Loucy (cell line): ENCODE measurements around the gene MED8.

ENCODE experiments used
- H2AFZ ChIP-seq: fragments of 200-600 bp; sonication (generic); 2 replicates; pipeline ENCODE4 v1.6.0; 2016; ENCODE audit warnings: antibody characterized with exemption, mild to moderate bottlenecking, low read length, moderate library complexity
- H3F3A ChIP-seq: fragments of 200-600 bp; 2 replicates; pipeline ENCODE4 v1.6.0; 2016; ENCODE audit warnings: antibody characterized with exemption, low read depth, mild to moderate bottlenecking
- H3K27me3 ChIP-seq: fragments of 200-600 bp; sonication (generic); 2 replicates; pipeline ENCODE4 v1.6.1; 2014; ENCODE audit warnings: low read length, mild to moderate bottlenecking; ENCODE audit not compliant: insufficient read depth, poor library complexity, severe bottlenecking
- H3K36me3 ChIP-seq: fragments of 200-600 bp; sonication (generic); 2 replicates; pipeline ENCODE4 v1.6.1; 2016; ENCODE audit warnings: low read length; ENCODE audit not compliant: insufficient read depth
- H3K4me1 ChIP-seq: fragments of 200-600 bp; sonication (generic); 2 replicates; pipeline ENCODE4 v1.5.1; 2014; ENCODE audit warnings: low read length, mild to moderate bottlenecking; ENCODE audit not compliant: insufficient read depth, poor library complexity, severe bottlenecking
- H3K4me2 ChIP-seq: fragments of 200-600 bp; sonication (generic); 2 replicates; pipeline ENCODE4 v1.6.0; 2014; ENCODE audit warnings: antibody characterized with exemption, low read length, low read depth, mild to moderate bottlenecking; ENCODE audit not compliant: poor library complexity, severe bottlenecking
- H3K4me3 ChIP-seq: fragments of 200-600 bp; sonication (generic); 2 replicates; pipeline ENCODE4 v1.5.1; 2014; ENCODE audit warnings: low read length, mild to moderate bottlenecking, mixed read lengths; ENCODE audit not compliant: poor library complexity, severe bottlenecking
- H3K79me2 ChIP-seq: fragments of 200-600 bp; sonication (generic); 2 replicates; pipeline ENCODE4 v1.6.1; 2014; ENCODE audit warnings: low read length; ENCODE audit not compliant: insufficient read depth
- H3K9ac ChIP-seq: fragments of 200-600 bp; sonication (generic); 2 replicates; pipeline ENCODE4 v1.6.0; 2014; ENCODE audit warnings: mild to moderate bottlenecking, low read depth, low read length, moderate library complexity; ENCODE audit not compliant: poor library complexity, severe bottlenecking
- H3K9me2 ChIP-seq: fragments of 200-600 bp; sonication (generic); replicated peaks from 2 replicates; pipeline ENCODE4 v1.6.1; 2016; ENCODE audit warnings: low read depth, low read length, mixed read lengths
- H3K9me3 ChIP-seq: fragments of 200-600 bp; sonication (generic); 2 replicates; pipeline ENCODE4 v1.6.1; 2014; ENCODE audit warnings: mild to moderate bottlenecking, antibody characterized with exemption, low read length, low read depth; ENCODE audit not compliant: insufficient read depth
- H4K20me1 ChIP-seq: fragments of 200-600 bp; sonication (generic); 2 replicates; pipeline ENCODE4 v1.6.0; 2014; ENCODE audit warnings: antibody characterized with exemption, low read length, mild to moderate bottlenecking; ENCODE audit not compliant: insufficient read depth, poor library complexity, severe bottlenecking
- EZH2phosphoT487 ChIP-seq: fragments of 200-600 bp; IDR thresholded peaks from 2 replicates; pipeline ENCODE4 v1.6.1; 2018; ENCODE audit warnings: antibody characterized with exemption, mild to moderate bottlenecking, moderate library complexity, borderline replicate concordance
- TF ChIP-seq, protein P1 (sequence below): fragments of 200-600 bp; sonication (generic); conservative IDR thresholded peaks from 2 replicates; pipeline ENCODE4 v1.5.1; 2014; ENCODE audit warnings: mild to moderate bottlenecking, antibody characterized with exemption, low read length

Gene MED8

GRCh38 chr1:43368646-43369020 is 21.0 kb downstream of the MED8 start:
- Histone ChIP-seq H3F3A (0 out of 2 replicates have a peak, but pooled peaks cover 2% of the 10 kb centered on the region), H2AFZ (peak overlapping the region; percentile 85)
- TF ChIP-seq, protein P1, sequence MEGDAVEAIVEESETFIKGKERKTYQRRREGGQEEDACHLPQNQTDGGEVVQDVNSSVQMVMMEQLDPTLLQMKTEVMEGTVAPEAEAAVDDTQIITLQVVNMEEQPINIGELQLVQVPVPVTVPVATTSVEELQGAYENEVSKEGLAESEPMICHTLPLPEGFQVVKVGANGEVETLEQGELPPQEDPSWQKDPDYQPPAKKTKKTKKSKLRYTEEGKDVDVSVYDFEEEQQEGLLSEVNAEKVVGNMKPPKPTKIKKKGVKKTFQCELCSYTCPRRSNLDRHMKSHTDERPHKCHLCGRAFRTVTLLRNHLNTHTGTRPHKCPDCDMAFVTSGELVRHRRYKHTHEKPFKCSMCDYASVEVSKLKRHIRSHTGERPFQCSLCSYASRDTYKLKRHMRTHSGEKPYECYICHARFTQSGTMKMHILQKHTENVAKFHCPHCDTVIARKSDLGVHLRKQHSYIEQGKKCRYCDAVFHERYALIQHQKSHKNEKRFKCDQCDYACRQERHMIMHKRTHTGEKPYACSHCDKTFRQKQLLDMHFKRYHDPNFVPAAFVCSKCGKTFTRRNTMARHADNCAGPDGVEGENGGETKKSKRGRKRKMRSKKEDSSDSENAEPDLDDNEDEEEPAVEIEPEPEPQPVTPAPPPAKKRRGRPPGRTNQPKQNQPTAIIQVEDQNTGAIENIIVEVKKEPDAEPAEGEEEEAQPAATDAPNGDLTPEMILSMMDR = no peak
- no peak for TF ChIP-seq EZH2phosphoT487

DNA sequence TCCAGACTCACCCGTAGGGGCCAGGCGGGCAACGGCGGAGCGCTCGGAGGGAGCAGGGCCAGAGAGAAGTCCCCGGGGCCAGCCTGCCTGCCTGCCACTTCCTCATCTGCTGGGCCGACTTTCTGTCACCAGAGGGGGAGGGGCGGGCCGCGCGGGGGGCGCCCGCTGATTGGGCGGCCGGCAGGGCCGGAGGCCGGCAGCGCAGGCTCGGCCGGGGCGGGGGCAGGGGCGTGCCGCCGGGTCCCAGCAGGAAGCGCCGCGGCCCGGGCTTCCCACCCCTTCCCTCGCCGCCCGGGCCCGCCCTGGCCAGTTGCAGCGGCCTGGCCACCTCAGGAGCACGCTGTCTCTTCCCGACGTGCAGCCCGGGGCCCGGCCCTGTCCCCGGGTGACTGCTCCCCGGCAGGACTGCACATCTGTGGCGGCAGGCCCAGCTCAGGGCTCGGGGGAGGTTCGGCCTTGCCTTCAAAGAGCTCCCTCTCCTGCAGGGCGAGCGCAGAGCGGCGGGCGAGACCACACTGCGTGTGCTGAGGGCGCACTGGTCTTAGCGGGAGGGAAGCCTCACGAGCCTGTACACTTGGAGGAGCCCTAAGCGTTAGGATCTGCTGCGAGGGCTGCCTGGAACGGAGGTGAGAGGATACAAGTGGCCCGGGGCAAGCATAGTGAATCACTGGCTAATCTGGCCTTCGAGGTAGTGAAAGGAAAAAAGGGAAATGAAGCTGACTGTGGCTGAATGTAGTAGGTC is 21.5 kb downstream of the MED8 start, which contains the start of gene ELOVL1:
TSS of gene ELOVL1 (minus strand) at position 108 of the 742 bp plus-strand sequence. CDS start 2,402 bp downstream, outside the sequence.
- 0 out of 2 replicates have a peak, but pooled peaks cover 2% of the 10 kb centered on the region for H3F3A ChIP-seq
- peak within 1 kb of the TSS; percentile 99 for H3K4me2 ChIP-seq
- no peaks in the 10 kb centered on the region for H3K9me3 ChIP-seq
- H3K4me3 ChIP-seq = peak within 1 kb of the TSS; percentile 95
- no peaks in the 10 kb centered on the region for H3K9me2 ChIP-seq
- H3K27me3 ChIP-seq = no peaks in the 10 kb centered on the region
- H2AFZ ChIP-seq = peak within 1 kb of the TSS; percentile 85
- peak within 1 kb of the TSS; percentile 92 for H3K9ac ChIP-seq
- no peak for TF ChIP-seq EZH2phosphoT487
- TF ChIP-seq, protein P1 = peak; percentile 40
- peaks cover 23% of the 10 kb centered on the region for H3K4me1 ChIP-seq
- peaks cover 16% of the 10 kb centered on the region; the same call in 1 of the 2 replicates for H3K36me3 ChIP-seq
- peaks cover 20% of the 10 kb centered on the region for H4K20me1 ChIP-seq
- peaks cover 41% of the 10 kb centered on the region for H3K79me2 ChIP-seq

More at GRCh38 chr1:43368646-43369020, 21.0 kb downstream of the MED8 start:
- H3K9ac ChIP-seq = peak overlapping the region; percentile 92
- H3K79me2 ChIP-seq = peaks cover 41% of the 10 kb centered on the region
- peak overlapping the region; percentile 99 for H3K4me2 ChIP-seq
- no peaks in the 10 kb centered on the region for H3K9me3 ChIP-seq
- H3K9me2 ChIP-seq = no peaks in the 10 kb centered on the region
- H3K4me1 ChIP-seq = peaks cover 23% of the 10 kb centered on the region
- H3K36me3 ChIP-seq = peaks cover 11% of the 10 kb centered on the region; the same call in 1 of the 2 replicates
- peaks cover 20% of the 10 kb centered on the region for H4K20me1 ChIP-seq
- peak overlapping the region; percentile 95 for H3K4me3 ChIP-seq
- H3K27me3 ChIP-seq = no peaks in the 10 kb centered on the region

DNA sequence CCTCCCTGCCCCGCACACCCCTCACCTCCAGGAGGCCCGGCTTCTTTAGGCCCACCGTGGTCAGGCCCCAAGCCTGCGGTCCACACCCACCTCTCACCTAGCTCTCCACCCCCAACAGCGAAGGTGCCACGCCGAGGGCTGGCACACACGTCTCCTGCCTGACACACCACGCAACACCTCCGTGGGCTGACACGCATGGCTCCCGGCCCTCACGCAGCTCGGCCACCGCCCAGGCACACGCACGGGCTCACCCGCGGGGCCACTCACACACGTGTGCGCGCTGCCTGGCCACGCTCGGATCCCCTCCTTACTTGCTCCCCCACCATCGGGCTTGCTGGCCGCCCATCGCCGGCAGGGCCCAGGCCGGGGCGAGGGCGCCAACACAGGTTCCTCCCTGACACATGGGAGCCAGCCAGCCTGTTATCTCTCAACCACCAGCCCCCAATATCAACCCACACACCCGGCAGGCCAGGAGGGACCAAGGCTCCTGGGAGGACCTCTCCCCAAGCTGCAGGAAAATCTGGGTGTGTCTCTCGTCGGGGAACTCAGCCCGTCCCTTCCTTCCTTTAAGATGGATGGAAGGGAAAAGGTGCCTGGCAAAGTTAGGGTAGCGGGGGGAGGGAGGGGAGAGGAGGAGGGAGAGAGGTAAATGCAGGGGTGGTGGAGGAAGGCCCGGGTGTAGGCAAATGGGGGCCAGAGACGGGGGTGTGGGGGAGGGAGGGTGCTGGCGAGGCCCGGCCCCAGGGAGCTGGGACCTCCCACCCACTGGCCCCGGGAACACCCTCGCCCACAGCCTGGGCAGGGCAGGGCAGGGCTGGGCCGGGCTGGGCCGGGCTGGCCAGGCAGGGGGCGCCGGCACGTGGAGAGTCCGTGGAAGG is 22.3 kb downstream of the MED8 start:
- peak overlapping the region; percentile 79 for H2AFZ ChIP-seq
- no peak for TF ChIP-seq EZH2phosphoT487
- TF ChIP-seq, protein P1 = no peak
- no peaks in the 10 kb centered on the region for H3K9me2 ChIP-seq
- H3F3A ChIP-seq = 0 out of 2 replicates have a peak, but pooled peaks cover 2% of the 10 kb centered on the region
- peak overlapping the region; percentile 95 for H3K4me3 ChIP-seq
- no peaks in the 10 kb centered on the region for H3K27me3 ChIP-seq
- H3K4me2 ChIP-seq = peak overlapping the region; percentile 83
- peaks cover 24% of the 10 kb centered on the region; the same call in 1 of the 2 replicates for H3K36me3 ChIP-seq
- peak overlapping the region; percentile 92 for H3K9ac ChIP-seq
- peaks cover 44% of the 10 kb centered on the region for H3K79me2 ChIP-seq
- H4K20me1 ChIP-seq = peaks cover 20% of the 10 kb centered on the region
- H3K9me3 ChIP-seq = no peaks in the 10 kb centered on the region
- H3K4me1 ChIP-seq = peaks cover 23% of the 10 kb centered on the region
